Measurements from ENCODE around the gene FCHSD2. TPM values are rescaled to one million over a fixed set of nuclear protein-coding genes. Genes with fewer than 3 reads are reported as not detected.

Gene FCHSD2
- total RNA-seq, 4 donors from 2014 or later, result 17.0 to 40.0 (median 27.0) TPM

DNA sequence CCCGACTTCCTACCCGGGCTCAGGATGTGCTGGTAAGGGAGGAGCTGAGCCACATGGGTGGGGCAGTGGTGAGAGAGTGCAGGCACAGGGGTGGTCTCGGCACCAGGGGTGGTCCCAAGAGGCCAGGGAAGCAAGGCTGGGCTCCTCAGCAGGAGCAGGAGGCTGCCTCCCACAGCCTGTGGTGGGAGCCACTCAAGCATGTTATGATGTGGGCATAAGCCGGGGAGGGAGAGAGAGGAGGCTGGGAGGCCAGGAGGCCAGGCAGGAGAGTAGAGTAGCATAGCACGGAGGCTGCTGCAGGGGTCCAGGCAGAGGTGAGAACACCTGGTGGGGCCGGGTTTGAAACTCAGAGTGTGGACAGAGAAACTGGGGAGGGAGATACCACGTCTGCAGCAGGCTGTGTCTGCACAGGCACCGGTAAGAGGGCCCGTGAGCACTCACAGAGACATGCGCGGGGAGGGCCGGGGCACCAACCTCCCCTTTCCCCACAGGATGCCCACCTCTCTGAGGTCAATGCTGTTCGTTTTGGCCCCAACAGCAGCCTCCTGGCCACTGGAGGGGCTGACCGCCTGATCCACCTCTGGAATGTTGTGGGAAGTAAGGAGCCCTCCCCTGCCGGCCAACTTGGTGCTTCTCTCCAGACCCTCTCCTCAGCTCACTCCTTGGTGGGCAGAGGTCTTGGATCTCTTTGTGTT lies 317.2 kb downstream of the FCHSD2 start:
- peaks cover 0 to 23% of the 10 kb centered on the region in 2 donors for H3K36me3 ChIP-seq
- WGBS, 2 donors (ENCODE audit: low coverage in 1 of 2), result 67 to 100% methylated on average over 1 to 6 of the region's 15 CpGs
- no peak for ATAC-seq

DNA sequence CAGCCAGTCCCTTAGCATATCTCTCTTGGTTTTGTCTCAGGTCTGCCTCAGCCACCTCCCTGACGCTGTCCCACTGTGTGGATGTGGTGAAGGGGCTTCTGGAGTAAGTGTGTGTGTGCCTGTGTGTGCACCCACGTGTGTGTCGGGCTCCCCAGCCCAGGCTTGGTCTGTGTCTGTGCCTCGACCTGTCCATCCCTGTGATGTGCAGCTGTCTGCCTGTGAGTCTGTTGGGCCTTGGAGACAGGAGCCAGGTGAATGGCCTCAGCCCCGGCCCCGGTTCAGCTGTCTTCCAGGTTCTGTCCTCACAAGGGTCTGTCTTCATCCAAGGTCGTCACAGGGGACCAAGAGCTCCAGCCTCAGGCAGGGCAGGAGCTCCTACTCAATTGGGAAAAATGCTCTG lies 318.1 kb downstream of the FCHSD2 start:
- no peak for ATAC-seq
- Histone ChIP-seq H3K4me1 (peaks cover 0 to 25% (median 6%) of the 10 kb centered on the region in 3 donors), H3K36me3 (peaks cover 0 to 22% of the 10 kb centered on the region in 2 donors), H3K9me3 (no peaks in the 10 kb centered on the region), H3K4me3 (no peak overlapping the region), H3K27ac (peak overlapping the region in 2 of 4 donors; percentile 22 to 76), H3K27me3 (no peaks in the 10 kb centered on the region)
- WGBS, 2 donors (ENCODE audit: low coverage in 1 of 2), result 100% methylated on average over 1 of the region's 7 CpGs; no CpG with 5 or more reads in 1 of the 2 donors
- no peak for TF ChIP-seq POLR2AphosphoS5 (IDR thresholded peaks at IDR 0.05)
- TF ChIP-seq POLR2A (IDR thresholded peaks at IDR 0.05), result no peak

More for the DNA sequence above, 317.2 kb downstream of the FCHSD2 start:
- Histone ChIP-seq H3K27me3 (no peaks in the 10 kb centered on the region), H3K9me3 (no peaks in the 10 kb centered on the region), H3K4me3 (no peak overlapping the region), H3K27ac (no peak overlapping the region), H3K4me1 (peaks cover 0 to 25% (median 6%) of the 10 kb centered on the region in 3 donors)
- TF ChIP-seq POLR2AphosphoS5 (IDR thresholded peaks at IDR 0.05) (no peak), POLR2A (IDR thresholded peaks at IDR 0.05) (no peak), EP300 (IDR thresholded peaks at IDR 0.05) (no peak)
- TF ChIP-seq, protein P1, sequence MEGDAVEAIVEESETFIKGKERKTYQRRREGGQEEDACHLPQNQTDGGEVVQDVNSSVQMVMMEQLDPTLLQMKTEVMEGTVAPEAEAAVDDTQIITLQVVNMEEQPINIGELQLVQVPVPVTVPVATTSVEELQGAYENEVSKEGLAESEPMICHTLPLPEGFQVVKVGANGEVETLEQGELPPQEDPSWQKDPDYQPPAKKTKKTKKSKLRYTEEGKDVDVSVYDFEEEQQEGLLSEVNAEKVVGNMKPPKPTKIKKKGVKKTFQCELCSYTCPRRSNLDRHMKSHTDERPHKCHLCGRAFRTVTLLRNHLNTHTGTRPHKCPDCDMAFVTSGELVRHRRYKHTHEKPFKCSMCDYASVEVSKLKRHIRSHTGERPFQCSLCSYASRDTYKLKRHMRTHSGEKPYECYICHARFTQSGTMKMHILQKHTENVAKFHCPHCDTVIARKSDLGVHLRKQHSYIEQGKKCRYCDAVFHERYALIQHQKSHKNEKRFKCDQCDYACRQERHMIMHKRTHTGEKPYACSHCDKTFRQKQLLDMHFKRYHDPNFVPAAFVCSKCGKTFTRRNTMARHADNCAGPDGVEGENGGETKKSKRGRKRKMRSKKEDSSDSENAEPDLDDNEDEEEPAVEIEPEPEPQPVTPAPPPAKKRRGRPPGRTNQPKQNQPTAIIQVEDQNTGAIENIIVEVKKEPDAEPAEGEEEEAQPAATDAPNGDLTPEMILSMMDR (IDR thresholded peaks at IDR 0.05), result no peak

DNA sequence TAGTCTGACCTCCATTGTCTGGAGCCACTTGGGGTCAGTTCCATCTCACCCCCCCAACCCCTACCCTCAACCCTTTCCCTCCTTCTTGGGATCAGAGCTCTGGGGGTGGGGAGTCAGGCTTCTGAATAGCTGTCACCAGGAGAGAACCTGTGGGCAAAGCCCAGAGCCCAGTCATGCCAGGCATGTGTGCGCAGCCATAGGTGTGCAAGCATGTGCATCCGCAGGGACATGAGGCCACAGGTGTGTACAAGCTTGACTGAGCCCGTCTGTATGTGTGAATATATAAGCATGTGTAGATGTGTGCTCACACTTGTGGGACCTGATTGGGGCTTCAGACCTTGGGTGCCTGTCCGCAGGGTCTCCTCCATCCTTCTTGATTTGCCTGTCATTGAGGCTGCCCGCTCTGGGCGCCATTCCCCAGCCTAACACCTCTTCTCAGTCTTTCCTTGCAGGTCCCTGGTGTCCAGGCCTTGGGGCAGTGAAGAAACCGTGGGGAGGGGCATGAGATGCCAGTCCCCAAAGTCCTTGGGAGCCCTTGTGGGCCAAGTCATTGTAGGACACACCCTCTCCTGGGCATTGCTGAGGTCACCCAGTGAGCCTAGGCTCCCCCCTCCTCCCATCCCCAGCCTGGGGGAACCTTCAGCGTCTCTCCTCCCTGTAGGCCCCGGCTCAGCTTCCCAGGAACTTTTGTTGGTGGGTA lies 318.9 kb downstream of the FCHSD2 start:
- no peak for ATAC-seq
- peaks cover 0 to 25% (median 6%) of the 10 kb centered on the region in 3 donors for H3K4me1 ChIP-seq
- 90 to 97% methylated on average over 2 to 5 of the region's 9 CpGs for WGBS, 2 donors (ENCODE audit: low coverage in 1 of 2)
- TF ChIP-seq POLR2AphosphoS5 (IDR thresholded peaks at IDR 0.05) (no peak), POLR2A (IDR thresholded peaks at IDR 0.05) (no peak), EP300 (IDR thresholded peaks at IDR 0.05) (no peak)
- TF ChIP-seq, protein P1 (IDR thresholded peaks at IDR 0.05), result no peak
- peaks cover 0 to 23% of the 10 kb centered on the region in 2 donors for H3K36me3 ChIP-seq
- H3K27me3 ChIP-seq, result no peaks in the 10 kb centered on the region
- H3K27ac ChIP-seq, result peak overlapping the region in 3 of 4 donors; percentile 76 to 84 (median 76)
- no peaks in the 10 kb centered on the region for H3K9me3 ChIP-seq
- no peak overlapping the region for H3K4me3 ChIP-seq

DNA sequence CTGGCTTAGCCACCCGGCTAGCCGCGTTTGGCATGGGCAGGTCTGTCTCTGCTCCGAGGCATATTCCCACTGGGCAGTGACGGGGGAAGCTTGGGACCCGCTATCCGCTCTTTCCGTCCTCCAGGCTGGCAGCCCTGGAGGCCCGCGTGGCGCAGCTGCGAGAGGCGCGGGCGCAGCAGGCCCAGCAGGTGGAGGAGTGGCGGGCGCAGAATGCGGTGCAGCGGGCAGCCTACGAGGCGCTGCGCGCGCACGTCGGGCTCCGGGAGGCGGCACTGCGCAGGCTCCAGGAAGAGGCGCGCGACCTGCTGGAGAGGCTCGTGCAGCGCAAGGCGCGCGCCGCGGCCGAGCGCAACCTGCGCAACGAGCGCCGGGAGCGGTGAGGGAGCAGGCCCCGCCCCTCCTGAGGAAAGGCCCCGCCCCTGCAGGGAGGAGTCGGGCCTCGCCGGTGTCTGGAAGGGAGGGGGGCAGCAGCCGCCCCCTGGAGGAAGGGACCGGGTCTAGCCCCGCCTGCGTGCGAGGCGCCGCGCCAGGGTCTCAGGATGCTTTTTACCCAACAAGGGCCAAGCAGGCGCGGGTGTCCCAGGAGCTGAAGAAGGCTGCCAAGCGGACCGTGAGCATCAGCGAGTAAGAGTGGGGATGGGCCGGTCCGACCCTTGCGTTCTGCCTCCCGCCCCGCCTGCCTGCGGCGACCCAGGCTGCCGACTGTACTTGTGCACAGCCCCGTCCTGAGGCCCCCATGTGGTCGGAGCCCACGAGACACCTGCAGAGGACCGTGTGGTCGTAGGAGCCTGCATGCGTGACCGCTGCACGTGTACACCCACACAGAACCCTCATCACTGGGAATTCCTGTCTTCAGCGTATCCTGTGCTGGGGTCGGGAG lies 320.0 kb downstream of the FCHSD2 start:
- WGBS, 2 donors (ENCODE audit: low coverage in 1 of 2), result 5% methylated on average over 8 of the region's 82 CpGs; no CpG with 5 or more reads in 1 of the 2 donors
- ATAC-seq, result peak; percentile 89
- no peaks in the 10 kb centered on the region for H3K9me3 ChIP-seq
- H3K4me3 ChIP-seq, result peak overlapping the region; percentile 34 to 58
- H3K36me3 ChIP-seq, result peaks cover 0 to 33% of the 10 kb centered on the region in 2 donors
- H3K4me1 ChIP-seq, result peaks cover 0 to 25% (median 6%) of the 10 kb centered on the region in 3 donors
- TF ChIP-seq EP300 (IDR thresholded peaks at IDR 0.05) (no peak), POLR2AphosphoS5 (IDR thresholded peaks at IDR 0.05) (peak; percentile 25), POLR2A (IDR thresholded peaks at IDR 0.05) (peak; percentile 47 to 55)
- TF ChIP-seq, protein P1 (IDR thresholded peaks at IDR 0.05), result peak in 3 of 4 experiments; percentile 35 to 64 (median 63)
- peak overlapping the region; percentile 3 to 84 (median 76) for H3K27ac ChIP-seq
- H3K27me3 ChIP-seq, result no peaks in the 10 kb centered on the region

Data from gastroesophageal sphincter (tissue), 4 donors.